ENCODE results near the gene MGMT.

DNA sequence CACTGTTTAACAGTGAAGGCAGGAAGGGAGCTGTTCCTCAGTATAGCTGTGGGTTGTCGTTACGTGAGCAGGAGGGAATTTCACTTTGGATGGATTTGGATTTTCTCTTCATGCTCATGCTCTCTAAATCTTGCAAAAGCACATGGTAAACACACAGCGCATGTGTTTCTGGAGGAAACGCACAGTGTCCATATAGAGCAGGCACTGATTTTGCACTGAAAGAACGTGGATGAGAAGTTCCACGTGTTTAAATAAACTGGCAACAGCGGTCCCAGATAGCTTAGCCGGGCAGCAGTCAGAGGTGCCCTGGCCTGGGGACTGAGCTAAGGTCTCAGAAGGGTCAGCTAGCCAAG lies 188.6 kb downstream of the MGMT start:
- TF ChIP-seq, protein P1, sequence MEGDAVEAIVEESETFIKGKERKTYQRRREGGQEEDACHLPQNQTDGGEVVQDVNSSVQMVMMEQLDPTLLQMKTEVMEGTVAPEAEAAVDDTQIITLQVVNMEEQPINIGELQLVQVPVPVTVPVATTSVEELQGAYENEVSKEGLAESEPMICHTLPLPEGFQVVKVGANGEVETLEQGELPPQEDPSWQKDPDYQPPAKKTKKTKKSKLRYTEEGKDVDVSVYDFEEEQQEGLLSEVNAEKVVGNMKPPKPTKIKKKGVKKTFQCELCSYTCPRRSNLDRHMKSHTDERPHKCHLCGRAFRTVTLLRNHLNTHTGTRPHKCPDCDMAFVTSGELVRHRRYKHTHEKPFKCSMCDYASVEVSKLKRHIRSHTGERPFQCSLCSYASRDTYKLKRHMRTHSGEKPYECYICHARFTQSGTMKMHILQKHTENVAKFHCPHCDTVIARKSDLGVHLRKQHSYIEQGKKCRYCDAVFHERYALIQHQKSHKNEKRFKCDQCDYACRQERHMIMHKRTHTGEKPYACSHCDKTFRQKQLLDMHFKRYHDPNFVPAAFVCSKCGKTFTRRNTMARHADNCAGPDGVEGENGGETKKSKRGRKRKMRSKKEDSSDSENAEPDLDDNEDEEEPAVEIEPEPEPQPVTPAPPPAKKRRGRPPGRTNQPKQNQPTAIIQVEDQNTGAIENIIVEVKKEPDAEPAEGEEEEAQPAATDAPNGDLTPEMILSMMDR (conservative IDR thresholded peaks at IDR 0.05; ENCODE audit: low read depth in 2 of 2) = no peak
- TF ChIP-seq JUNB (IDR thresholded peaks at IDR 0.05; ENCODE audit: unreplicated experiment) = no peak
